Right cardiac atrium (tissue), 5 donors: Measurements from ENCODE around the gene RYR2. TPM values are rescaled to one million over a fixed set of nuclear protein-coding genes. Genes with fewer than 3 reads are reported as not detected.

Experiments
- ATAC-seq, 2 donors: fragments of 200-7000 bp; cut with Tn5 transposase; one replicate each; pipeline versions ENCODE4 v1.8.0 to v1.9.1; 2020; ENCODE audit warnings: moderate library complexity in 2 of 2, mild to moderate bottlenecking in 1 of 2
- DNase-seq, 3 donors: peaks; one replicate each; pipeline ENCODE4 v3.0.0-alpha.2; 2020
- H3K27ac ChIP-seq: one replicate; pipeline ENCODE4 v1.5.1; 2013; ENCODE audit warnings: mild to moderate bottlenecking, low read length, control low read depth, moderate library complexity
- H3K27me3 ChIP-seq: one replicate; pipeline ENCODE4 v1.6.1; 2013; ENCODE audit not compliant: control insufficient read depth, insufficient read depth
- H3K4me1 ChIP-seq: one replicate; pipeline ENCODE4 v1.6.1; 2013; ENCODE audit warnings: low read length; ENCODE audit not compliant: control insufficient read depth, insufficient read depth
- H3K4me3 ChIP-seq: one replicate; pipeline ENCODE4 v1.5.1; 2013; ENCODE audit warnings: low read length, control low read depth
- H3K9me3 ChIP-seq: one replicate; pipeline ENCODE4 v1.6.1; 2013; ENCODE audit warnings: low read length; ENCODE audit not compliant: control insufficient read depth
- WGBS: extraction: QIAGEN DNeasy Blood & Tissue Kit; methylation state at CpG from one replicate; pipeline ENCODE4 v1.1.7; 2013; 5-methylcytosine and 5-hydroxymethylcytosine counted together
- intact Hi-C, 4 donors: fragments of 100-400 bp; cut with DNase I; formaldehyde crosslinking; loops; one replicate each; pipeline versions ENCODE4 v1.11.0 to v1.14.0; 2022 to 2023
- polyA plus RNA-seq: library from polyadenylated mRNA; stranded (reverse); fragments of 200-250 nt; gene quantifications from one replicate; pipeline ENCODE4 v1.2.3, GENCODE V29; 2013
- total RNA-seq, 4 donors: library from RNA; stranded (reverse); fragmentation: NEBNext Ultra II Directional; extraction: Animal tissue kit (Norgen Biotek cat#: 25700); gene quantifications; one replicate each; pipeline ENCODE4 v1.2.1, GENCODE V29; 2021
- donor health status: healthy with polysubstance abuse.
- donor health status: DM: no; HTN: yes; CAD: no.
- donor health status: DM: no; HTN: no; CAD: no.
- donor health status: DM: no; HTN: yes; CAD: no; lungs with severe emphysema.
- donor health status: DM: yes; HTN: yes; CAD: no.

The RYR2 gene
- total and polyA plus RNA-seq, 5 donors = 166 to 716 (median 487) TPM

DNA sequence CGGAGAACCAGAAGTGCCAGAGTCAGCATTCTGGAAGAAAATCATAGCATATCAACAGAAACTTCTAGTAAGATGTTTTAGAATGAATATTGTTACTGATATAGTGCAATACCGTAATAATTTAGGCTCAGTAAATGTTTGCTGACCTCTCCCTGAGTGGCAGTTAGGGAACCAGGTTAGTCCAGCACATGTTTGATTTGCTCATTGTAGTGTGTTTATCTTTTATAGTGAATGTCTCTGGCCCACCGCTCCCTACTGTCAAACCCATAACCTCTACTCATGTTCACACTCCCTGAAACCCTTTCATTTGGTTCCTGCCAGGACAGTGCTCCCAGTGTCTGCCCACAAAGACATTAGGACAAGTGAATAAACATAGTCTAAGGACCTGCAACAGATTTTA is 746.1 kb downstream of the RYR2 start:
- Histone ChIP-seq H3K27ac (no peak overlapping the region), H3K4me3 (no peak overlapping the region), H3K4me1 (peaks cover 2% of the 10 kb centered on the region), H3K9me3 (no peaks in the 10 kb centered on the region), H3K27me3 (no peaks in the 10 kb centered on the region)
- intact Hi-C loops = no loop called here
- no peak for ATAC-seq
- WGBS = 83% methylated on average over 3 of the region's 3 CpGs
- no peak for DNase-seq

DNA sequence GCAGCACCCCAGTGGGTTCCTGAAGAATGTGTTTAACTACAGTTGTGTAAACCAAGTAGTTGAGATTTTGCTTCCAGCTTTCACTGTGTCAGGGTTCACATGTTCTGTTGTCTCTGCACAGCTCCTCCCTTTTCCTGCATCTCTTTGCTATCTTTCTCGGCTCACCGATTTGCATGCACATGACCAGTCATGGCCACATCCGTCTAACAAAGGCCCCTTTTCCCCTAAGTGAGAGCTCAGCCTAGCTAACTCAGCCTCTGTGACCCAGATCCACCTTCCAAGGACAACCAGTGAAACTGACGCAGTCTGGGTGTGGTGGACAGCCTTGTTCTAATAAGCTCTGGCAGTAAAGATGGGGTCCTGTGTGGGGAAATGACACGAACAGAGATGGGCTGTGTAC is 747.6 kb downstream of the RYR2 start:
- H3K27me3 ChIP-seq = no peaks in the 10 kb centered on the region
- DNase-seq (no peak), ATAC-seq (peak; percentile 17 to 31)
- 49% methylated on average over 5 of the region's 5 CpGs for WGBS
- peaks cover 2% of the 10 kb centered on the region for H3K4me1 ChIP-seq
- no peak overlapping the region for H3K4me3 ChIP-seq
- intact Hi-C loops = no loop called here
- H3K9me3 ChIP-seq = no peaks in the 10 kb centered on the region
- no peak overlapping the region for H3K27ac ChIP-seq

DNA sequence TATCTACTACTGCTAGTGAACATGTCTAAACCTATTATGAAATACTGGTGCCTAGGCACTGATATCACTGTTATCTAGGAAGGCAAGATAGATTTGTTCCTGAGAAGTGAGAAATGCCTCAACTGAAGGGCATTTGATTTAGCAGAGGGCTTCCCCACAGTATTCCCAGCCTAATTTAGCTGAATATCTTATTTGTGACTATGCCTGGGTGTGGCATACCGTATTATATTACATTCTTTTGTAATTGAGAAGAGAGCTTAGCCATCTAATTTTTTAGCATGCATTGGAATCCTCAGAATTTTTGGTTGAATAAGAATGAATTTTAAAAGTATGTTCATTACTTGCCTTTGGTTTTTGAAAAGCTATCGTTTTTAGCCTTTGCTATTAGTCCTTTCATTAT is 749.6 kb downstream of the RYR2 start:
- H3K4me3 ChIP-seq = no peak overlapping the region
- H3K27me3 ChIP-seq = no peaks in the 10 kb centered on the region
- intact Hi-C loops = no loop called here
- H3K4me1 ChIP-seq = peaks cover 2% of the 10 kb centered on the region
- no peak overlapping the region for H3K27ac ChIP-seq
- H3K9me3 ChIP-seq = no peaks in the 10 kb centered on the region
- ATAC-seq = peak; percentile 11 to 21
- WGBS = 53% methylated on average over 2 of the region's 2 CpGs
- DNase-seq = no peak

DNA sequence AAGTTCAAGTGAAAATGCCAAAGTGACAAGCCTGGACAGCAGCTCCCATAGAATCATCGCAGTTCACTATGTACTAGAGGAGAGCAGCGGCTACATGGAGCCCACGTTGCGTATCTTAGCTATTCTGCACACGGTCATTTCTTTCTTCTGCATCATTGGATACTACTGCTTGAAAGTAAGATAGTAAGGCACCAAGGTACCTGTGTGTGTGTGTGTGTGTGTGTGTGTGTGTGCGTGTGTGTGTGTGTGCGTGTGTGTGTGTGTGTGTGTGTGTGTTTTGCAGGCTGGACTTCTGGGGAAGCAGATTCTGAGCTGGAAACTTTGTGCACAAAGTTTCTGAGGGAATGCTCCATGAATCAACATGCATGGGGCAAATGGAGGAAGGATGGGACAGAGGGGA is 750.2 kb downstream of the RYR2 start:
- no peaks in the 10 kb centered on the region for H3K9me3 ChIP-seq
- peaks cover 2% of the 10 kb centered on the region for H3K4me1 ChIP-seq
- no peak for ATAC-seq
- H3K27ac ChIP-seq = no peak overlapping the region
- DNase-seq = no peak
- 76% methylated on average over 7 of the region's 7 CpGs for WGBS
- H3K27me3 ChIP-seq = no peaks in the 10 kb centered on the region
- intact Hi-C loops = no loop called here
- no peak overlapping the region for H3K4me3 ChIP-seq

DNA sequence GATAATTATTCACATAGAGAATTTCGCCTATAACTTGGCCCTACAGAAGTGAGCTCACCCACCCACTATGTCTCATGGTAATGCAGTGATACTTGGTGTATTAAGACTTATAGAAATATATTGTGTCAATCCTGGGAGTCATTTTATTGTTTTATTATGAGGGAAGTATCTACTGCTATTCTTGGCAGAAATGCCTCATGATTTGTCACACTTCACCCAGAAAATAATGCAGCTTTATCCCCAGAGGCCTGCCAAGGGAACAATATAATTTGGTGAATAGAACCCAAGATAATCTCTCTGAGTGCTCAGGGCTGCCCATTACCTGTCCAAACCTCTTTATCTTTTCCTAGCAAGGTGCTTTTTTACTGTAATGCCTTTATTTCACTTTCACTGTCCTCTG is 750.7 kb downstream of the RYR2 start:
- WGBS = 69% methylated on average over 1 of the region's 1 CpG
- no peaks in the 10 kb centered on the region for H3K27me3 ChIP-seq
- H3K4me3 ChIP-seq = no peak overlapping the region
- intact Hi-C loops = no loop called here
- no peaks in the 10 kb centered on the region for H3K9me3 ChIP-seq
- H3K27ac ChIP-seq = no peak overlapping the region
- peaks cover 2% of the 10 kb centered on the region for H3K4me1 ChIP-seq
- ATAC-seq = no peak
- DNase-seq = no peak

DNA sequence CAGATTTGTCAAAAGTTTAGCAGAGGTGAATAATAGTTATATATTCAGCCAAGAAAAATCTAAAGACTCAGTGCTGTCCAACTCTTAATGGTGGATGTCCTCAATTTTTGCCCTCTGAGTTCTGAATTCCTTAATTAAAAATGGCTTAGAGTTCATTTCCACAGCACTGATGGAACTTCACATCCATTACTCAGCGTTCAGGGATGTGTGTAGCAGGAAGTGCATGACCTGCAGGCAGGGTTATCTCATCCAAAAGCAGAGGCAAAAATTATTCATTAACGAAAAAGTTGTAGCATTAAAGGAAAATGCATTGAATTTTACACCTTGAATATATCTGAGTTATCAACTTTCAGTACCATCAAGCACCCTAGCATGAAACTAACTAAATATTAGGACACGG is 752.1 kb downstream of the RYR2 start:
- H3K9me3 ChIP-seq = no peaks in the 10 kb centered on the region
- no peak for DNase-seq
- WGBS = 32% methylated on average over 3 of the region's 3 CpGs
- H3K4me3 ChIP-seq = no peak overlapping the region
- H3K27me3 ChIP-seq = no peaks in the 10 kb centered on the region
- intact Hi-C loops = no loop called here
- no peak for ATAC-seq
- H3K4me1 ChIP-seq = peaks cover 2% of the 10 kb centered on the region
- no peak overlapping the region for H3K27ac ChIP-seq

DNA sequence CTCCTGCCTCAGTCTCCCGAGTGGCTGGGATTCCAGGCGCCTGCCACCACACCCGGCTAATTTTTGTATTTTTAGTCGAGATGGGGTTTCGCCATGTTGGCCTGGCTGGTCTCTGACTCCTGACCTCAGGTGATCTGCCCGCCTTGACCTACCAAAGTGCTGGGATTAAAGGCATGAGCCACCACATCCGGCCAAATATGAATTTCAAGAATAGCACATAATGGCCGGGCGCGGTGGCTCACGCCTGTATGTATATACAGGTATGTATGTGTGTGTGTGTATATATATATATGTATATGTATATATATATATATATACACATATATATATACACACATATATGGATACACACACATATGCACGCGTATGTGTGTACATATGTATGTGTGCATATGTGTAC is 753.6 kb downstream of the RYR2 start:
- Histone ChIP-seq H3K27ac (no peak overlapping the region), H3K9me3 (no peaks in the 10 kb centered on the region), H3K4me1 (no peaks in the 10 kb centered on the region), H3K27me3 (no peaks in the 10 kb centered on the region), H3K4me3 (no peak overlapping the region)
- 92% methylated on average over 13 of the region's 13 CpGs for WGBS
- DNase-seq = no peak
- intact Hi-C loops = no loop called here
- no peak for ATAC-seq

DNA sequence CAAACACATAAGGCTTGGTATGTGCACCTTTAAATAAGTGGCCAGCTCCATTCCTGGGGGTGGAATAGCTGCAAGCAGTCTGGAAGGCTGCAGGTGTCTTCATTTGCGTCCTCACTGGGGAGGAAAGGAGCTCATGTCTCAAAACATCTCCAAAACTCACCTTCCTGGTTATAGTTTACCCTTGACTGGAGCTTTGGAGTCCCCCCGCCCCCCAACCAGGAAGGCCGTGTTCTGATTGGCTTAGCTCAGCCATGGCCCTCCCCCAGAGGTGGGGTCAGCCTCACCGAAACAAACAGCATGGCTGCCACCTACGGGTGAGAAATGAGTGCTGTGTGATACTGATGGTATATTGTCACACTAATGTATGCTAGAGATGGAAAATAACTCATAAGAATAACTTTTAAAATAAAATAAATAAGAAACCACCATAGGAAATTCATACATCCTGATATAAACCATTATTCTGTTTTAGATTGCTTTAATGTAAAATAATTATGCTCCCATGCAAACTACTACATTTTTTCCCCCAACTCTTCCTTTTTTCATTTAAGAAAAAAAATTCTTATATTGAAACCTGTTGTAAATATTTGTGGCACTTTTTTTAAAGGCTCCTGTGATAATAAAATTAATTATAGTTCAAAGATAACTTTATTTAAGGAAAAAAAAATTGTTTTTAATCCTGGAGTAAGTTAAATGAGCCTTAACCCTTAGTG is 757.9 kb downstream of the RYR2 start:
- H3K9me3 ChIP-seq = no peaks in the 10 kb centered on the region
- ATAC-seq = peak; percentile 62 to 68
- H3K27me3 ChIP-seq = no peaks in the 10 kb centered on the region
- intact Hi-C loops = no loop called here
- no peak overlapping the region for H3K4me3 ChIP-seq
- peak in 2 of 3 donors; percentile 64 to 68 for DNase-seq
- WGBS = 67% methylated on average over 5 of the region's 5 CpGs
- H3K27ac ChIP-seq = no peak overlapping the region
- H3K4me1 ChIP-seq = no peaks in the 10 kb centered on the region

DNA sequence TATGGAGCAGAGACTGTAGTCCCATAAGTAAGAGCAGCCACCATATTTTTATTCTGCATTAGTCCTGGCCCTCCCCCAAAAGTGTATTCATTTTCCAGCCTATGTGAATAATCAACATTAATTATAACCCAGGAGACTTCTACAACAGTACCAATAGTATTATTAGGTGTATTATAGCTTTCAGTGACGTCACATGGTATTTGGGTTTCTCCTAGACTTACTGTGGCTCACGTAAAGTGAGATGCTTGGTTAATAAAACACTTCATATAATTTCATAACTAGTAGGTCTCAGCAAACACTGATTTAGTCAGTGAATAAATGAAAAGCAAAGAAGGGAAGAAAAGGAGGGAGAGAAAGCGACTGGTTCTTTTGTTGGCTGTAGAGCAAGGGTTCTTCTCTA is 762.5 kb downstream of the RYR2 start:
- Histone ChIP-seq H3K4me1 (no peaks in the 10 kb centered on the region), H3K4me3 (no peak overlapping the region), H3K27ac (no peak overlapping the region), H3K9me3 (no peaks in the 10 kb centered on the region), H3K27me3 (no peaks in the 10 kb centered on the region)
- DNase-seq (no peak), ATAC-seq (no peak)
- intact Hi-C loops = no loop called here
- 85% methylated on average over 3 of the region's 3 CpGs for WGBS

DNA sequence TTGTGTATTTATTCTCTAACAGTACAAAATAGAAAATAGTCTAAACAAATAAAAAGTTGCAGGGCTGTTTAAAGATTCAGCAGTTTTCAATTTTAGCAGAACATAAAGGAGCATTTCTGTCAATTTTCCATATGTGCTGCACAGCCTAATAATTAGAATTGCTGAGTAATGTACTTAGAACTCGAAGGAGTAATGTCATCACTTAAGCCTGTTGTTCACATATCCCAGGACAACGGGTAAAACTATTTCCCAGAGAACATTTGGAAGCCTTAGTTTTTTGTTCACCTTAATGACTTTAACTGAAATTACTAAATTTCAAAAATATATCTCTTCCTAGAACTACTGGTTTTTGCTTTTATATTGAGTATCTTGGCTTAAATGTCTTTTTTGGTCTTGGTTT is 767.1 kb downstream of the RYR2 start:
- ATAC-seq (no peak), DNase-seq (no peak)
- Histone ChIP-seq H3K4me3 (no peak overlapping the region), H3K4me1 (no peaks in the 10 kb centered on the region), H3K27ac (no peak overlapping the region), H3K27me3 (no peaks in the 10 kb centered on the region), H3K9me3 (no peaks in the 10 kb centered on the region)
- 37% methylated on average over 2 of the region's 2 CpGs for WGBS
- intact Hi-C loops = no loop called here

DNA sequence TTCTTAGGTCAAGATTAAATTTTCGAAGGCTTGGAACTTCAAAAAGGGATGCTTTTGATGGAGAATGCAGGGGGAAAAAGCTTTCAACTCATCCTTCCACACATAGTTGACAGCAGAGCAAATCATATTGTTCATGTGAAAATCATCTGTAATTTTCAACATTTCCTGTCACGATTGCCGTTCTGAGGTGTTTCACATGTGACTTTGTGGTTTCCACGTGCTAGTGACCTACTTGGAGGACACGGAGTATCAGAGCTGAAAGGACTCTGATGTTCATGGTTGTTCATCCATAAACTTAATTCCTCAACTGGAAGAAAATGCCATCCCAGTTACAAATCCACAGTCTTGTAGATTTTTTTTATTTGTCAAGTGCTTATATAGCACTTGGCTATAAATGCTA is 769.6 kb downstream of the RYR2 start:
- Histone ChIP-seq H3K4me3 (no peak overlapping the region), H3K4me1 (no peaks in the 10 kb centered on the region), H3K9me3 (no peaks in the 10 kb centered on the region), H3K27ac (no peak overlapping the region), H3K27me3 (no peaks in the 10 kb centered on the region)
- 59% methylated on average over 5 of the region's 5 CpGs for WGBS
- intact Hi-C loops = no loop called here
- ATAC-seq (no peak), DNase-seq (no peak)

DNA sequence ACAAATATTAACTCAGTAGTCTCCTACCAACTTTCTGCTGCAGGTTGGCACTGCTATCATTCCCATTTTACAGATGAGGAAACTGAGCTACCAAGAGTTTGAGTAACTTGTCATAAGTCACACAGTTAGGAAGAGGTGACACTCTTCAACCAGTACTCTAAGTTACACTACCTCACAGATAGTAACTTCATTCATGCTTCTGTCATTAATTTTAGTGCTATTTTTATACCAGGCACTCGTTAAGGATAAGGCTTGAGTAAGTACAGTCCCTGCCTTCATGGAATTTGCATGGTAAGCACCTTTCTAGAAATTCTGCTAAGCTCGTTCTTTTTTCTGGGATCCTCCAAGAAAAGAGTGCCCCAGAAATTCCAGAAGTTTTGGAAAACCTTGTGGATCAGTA is 770.1 kb downstream of the RYR2 start:
- no peak for DNase-seq
- no peaks in the 10 kb centered on the region for H3K27me3 ChIP-seq
- H3K4me3 ChIP-seq = no peak overlapping the region
- ATAC-seq = peak; percentile 24 to 54
- intact Hi-C loops = no loop called here
- 50% methylated on average over 2 of the region's 2 CpGs for WGBS
- H3K27ac ChIP-seq = no peak overlapping the region
- no peaks in the 10 kb centered on the region for H3K9me3 ChIP-seq
- no peaks in the 10 kb centered on the region for H3K4me1 ChIP-seq
